IMR-90 (cell line): Measurements from ENCODE around the gene ARHGEF33. TPM values are rescaled to one million over a fixed set of nuclear protein-coding genes. Genes with fewer than 3 reads are reported as not detected.

Experiments used
- ATAC-seq: fragments of 200-7000 bp; cut with Tn5 transposase; 2 replicates; pipeline ENCODE4 v1.9.1; 2020; ENCODE audit warnings: low read depth, mild to moderate bottlenecking, moderate library complexity
- BruUV-seq: library from RNA; stranded (reverse); fragments of 400-500 nt; replicated peaks from 2 replicates; lab custom pipeline; 2021; lab: Mats Ljungman, UMichigan
- CTCF ChIA-PET: fragments of 300-600 bp; formaldehyde crosslinking; extraction: SDS; loops from one replicate; lab custom pipeline; 2021; ENCODE audit warnings: antibody characterized with exemption; lab: Yijun Ruan, JAX
- POLR2A ChIA-PET: fragments of 300-600 bp; sonication (Branson Sonifier 250); formaldehyde crosslinking; loops from one replicate; lab custom pipeline; 2022; ENCODE audit warnings: antibody characterized with exemption; ENCODE audit not compliant: unreplicated experiment; lab: Charles Lee
- DNase-seq: peaks from one replicate; pipeline ENCODE4 v3.0.0; 2013
- H2AFZ ChIP-seq: replicated peaks from 2 replicates; pipeline ENCODE3; 2013; ENCODE audit warnings: low read length, mild to moderate bottlenecking; ENCODE audit not compliant: poor library complexity
- H2AK5ac ChIP-seq: 2 replicates; pipeline ENCODE4 v1.6.1; 2013; ENCODE audit warnings: low read depth, low read length, inconsistent platforms
- H2AK9ac ChIP-seq: replicated peaks from 2 replicates; pipeline ENCODE3; 2013; ENCODE audit warnings: mild to moderate bottlenecking, low read depth, low read length, moderate library complexity; ENCODE audit not compliant: poor library complexity
- H2BK120ac ChIP-seq: 2 replicates; pipeline ENCODE4 v1.6.1; 2013; ENCODE audit warnings: low read depth, low read length, inconsistent platforms
- H2BK15ac ChIP-seq: 3 replicates; pipeline ENCODE4 v1.6.1; 2013; ENCODE audit warnings: low read depth, low read length, inconsistent platforms
- H2BK20ac ChIP-seq: 2 replicates; pipeline ENCODE4 v1.6.1; 2013; ENCODE audit warnings: low read depth, mild to moderate bottlenecking, inconsistent platforms, low read length, moderate library complexity
- H2BK5ac ChIP-seq: 2 replicates; pipeline ENCODE4 v1.6.1; 2013; ENCODE audit warnings: mild to moderate bottlenecking, low read depth, low read length, inconsistent platforms; ENCODE audit not compliant: poor library complexity, severe bottlenecking
- H3K14ac ChIP-seq: replicated peaks from 2 replicates; pipeline ENCODE4 v1.6.1; 2013; ENCODE audit warnings: low read depth, low read length, inconsistent platforms
- H3K18ac ChIP-seq: 2 replicates; pipeline ENCODE4 v1.6.1; 2013; ENCODE audit warnings: low read depth, low read length, control low read depth
- H3K23ac ChIP-seq: 2 replicates; pipeline ENCODE4 v1.6.1; 2013; ENCODE audit warnings: low read depth, low read length, inconsistent platforms
- H3K27ac ChIP-seq: 2 replicates; pipeline ENCODE4 v1.5.1; 2013; ENCODE audit warnings: mild to moderate bottlenecking, control low read depth, low read length; ENCODE audit not compliant: insufficient read depth
- H3K27me3 ChIP-seq: 2 replicates; pipeline ENCODE4 v1.6.1; 2013; ENCODE audit warnings: low read length; ENCODE audit not compliant: control insufficient read depth, insufficient read depth
- H3K36me3 ChIP-seq: 2 replicates; pipeline ENCODE4 v1.6.1; 2013; ENCODE audit warnings: low read length, mixed read lengths; ENCODE audit not compliant: control insufficient read depth, insufficient read depth
- H3K4ac ChIP-seq: 2 replicates; pipeline ENCODE4 v1.6.1; 2013; ENCODE audit warnings: low read depth, low read length, inconsistent platforms
- H3K4me1 ChIP-seq: 2 replicates; pipeline ENCODE4 v1.6.1; 2013; ENCODE audit warnings: low read length, mixed read lengths; ENCODE audit not compliant: control insufficient read depth, insufficient read depth
- H3K4me2 ChIP-seq: 2 replicates; pipeline ENCODE4 v1.6.1; 2013; ENCODE audit warnings: low read depth, mild to moderate bottlenecking, control low read depth, low read length, moderate library complexity
- H3K4me3 ChIP-seq: 2 replicates; pipeline ENCODE4 v1.5.1; 2013; ENCODE audit warnings: low read depth, mild to moderate bottlenecking, control low read depth, low read length, moderate library complexity; ENCODE audit not compliant: insufficient read depth
- H3K56ac ChIP-seq: 2 replicates; pipeline ENCODE4 v1.6.1; 2013; ENCODE audit warnings: low read length, inconsistent platforms; ENCODE audit not compliant: insufficient read depth; ENCODE audit errors: extremely low read depth
- H3K79me1 ChIP-seq, 2 experiments: 2 replicates each; pipeline ENCODE4 v1.6.1; 2013; ENCODE audit warnings: low read length in 2 of 2, inconsistent platforms in 1 of 2, low read depth in 1 of 2
- H3K9ac ChIP-seq: 2 replicates; pipeline ENCODE4 v1.6.1; 2013; ENCODE audit warnings: low read depth, low read length, control low read depth
- H3K9me1 ChIP-seq: 2 replicates; pipeline ENCODE4 v1.6.1; 2013; ENCODE audit warnings: low read length, inconsistent platforms; ENCODE audit not compliant: insufficient read depth
- H3K9me3 ChIP-seq: 2 replicates; pipeline ENCODE4 v1.6.1; 2013; ENCODE audit warnings: low read length; ENCODE audit not compliant: control insufficient read depth, insufficient read depth
- H4K20me1 ChIP-seq: 2 replicates; pipeline ENCODE4 v1.6.1; 2013; ENCODE audit warnings: low read length, inconsistent platforms; ENCODE audit not compliant: insufficient read depth
- H4K5ac ChIP-seq: 2 replicates; pipeline ENCODE4 v1.6.1; 2013; ENCODE audit warnings: mild to moderate bottlenecking, low read depth, low read length, control low read depth
- H4K8ac ChIP-seq, 2 experiments: 2 replicates each; pipeline ENCODE4 v1.6.1; 2013; ENCODE audit warnings: low read depth in 2 of 2, low read length in 2 of 2, control low read depth in 1 of 2, inconsistent platforms in 1 of 2
- H4K91ac ChIP-seq: 2 replicates; pipeline ENCODE4 v1.6.1; 2013; ENCODE audit warnings: low read depth, low read length, inconsistent platforms; ENCODE audit not compliant: insufficient read depth
- BHLHE40 ChIP-seq: fragments of 150-350 bp; IDR thresholded peaks from 2 replicates; pipeline ENCODE4 v1.6.1; 2016; ENCODE audit warnings: mild to moderate bottlenecking, low read depth, low read length
- MAZ ChIP-seq: IDR thresholded peaks from 2 replicates; pipeline ENCODE4 v1.6.1; 2012; ENCODE audit warnings: low read depth, mild to moderate bottlenecking, low read length, improper control_type of control experiment, moderate library complexity, borderline replicate concordance
- WGBS, 2 experiments: methylation state at CpG; one replicate each; pipeline versions ENCODE4 v1.1.5 to v1.1.7; 2013; ENCODE audit warnings: missing lambda C conversion rate in 2 of 2; ENCODE audit not compliant: insufficient read length in 1 of 2; ENCODE audit errors: extremely low coverage in 2 of 2; 5-methylcytosine and 5-hydroxymethylcytosine counted together
- dilution Hi-C: fragments of 300-500 bp; cut with HindIII; formaldehyde crosslinking; loops from one replicate; pipeline ENCODE4 v1.14.3; 2018; ENCODE audit warnings: low sequenced_read_pairs; ENCODE audit not compliant: unreplicated experiment
- in situ Hi-C: fragments of 300-500 bp; cut with MboI; formaldehyde crosslinking; loops from 3 replicates; pipeline ENCODE4 v1.14.3; 2019; ENCODE audit warnings: low sequenced_read_pairs, inconsistent platforms, mixed read lengths
- intact Hi-C: fragments of 100-400 bp; cut with micrococcal nuclease; formaldehyde crosslinking; loops from 2 replicates; pipeline ENCODE4 v1.10.0; 2022
- polyA plus RNA-seq, 3 experiments: library from polyadenylated mRNA; depleted of rRNA; stranded (reverse); fragments of >200 nt; gene quantifications; 2 replicates each; pipeline ENCODE4 v1.2.3, GENCODE V29; 2012; ENCODE audit warnings: low replicate concordance in 1 of 3
- total RNA-seq: library from RNA; depleted of rRNA; stranded (reverse); fragments of >200 nt; gene quantifications from 2 replicates; pipeline ENCODE4 v1.2.3, GENCODE V29; 2012
- TF ChIP-seq, protein P1 (sequence below): fragments of 150-350 bp; IDR thresholded peaks from 2 replicates; pipeline ENCODE4 v1.6.1; 2016; ENCODE audit warnings: low read depth, mild to moderate bottlenecking, low read length, moderate library complexity, borderline replicate concordance

Gene ARHGEF33
- total and polyA plus RNA-seq, 2 of the 4 experiments (the other 2 are of a cell fraction) = 0.18 to 0.21 TPM

DNA sequence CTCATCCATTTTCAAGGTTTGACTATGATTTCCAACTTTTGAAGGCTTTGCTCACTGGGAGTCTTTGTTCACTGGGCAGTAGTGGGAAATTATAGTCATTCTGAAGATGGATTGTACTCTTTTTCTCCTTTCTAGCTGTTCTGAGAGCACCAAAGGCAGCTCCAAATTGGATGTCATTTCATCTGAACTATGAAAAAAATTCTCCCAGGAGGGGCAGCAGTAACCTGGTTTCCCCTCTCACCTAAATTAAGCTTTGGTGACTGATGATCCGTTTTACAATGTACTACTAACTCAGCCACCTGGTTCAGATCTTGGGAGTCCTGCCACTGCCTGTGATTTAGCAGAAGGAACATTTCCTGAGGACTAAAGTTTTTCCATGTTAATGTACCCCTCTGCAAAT lies 17.6 kb downstream of the ARHGEF33 start:
- ChIA-PET POLR2A (no interaction called here), CTCF (no interaction called here)
- Histone ChIP-seq H2BK15ac (no peak overlapping the region), H3K27me3 (no peaks in the 10 kb centered on the region), H2BK20ac (no peak overlapping the region), H3K4me3 (no peak overlapping the region), H3K23ac (no peak overlapping the region), H2AK5ac (no peak overlapping the region), H2BK5ac (no peak overlapping the region), H3K18ac (no peak overlapping the region), H3K4me2 (no peak overlapping the region), H3K9me3 (no peaks in the 10 kb centered on the region), H3K79me1 (no peaks in the 10 kb centered on the region), H3K4ac (no peak overlapping the region), H2AFZ (no peak overlapping the region), H4K5ac (no peak overlapping the region), H3K27ac (no peak overlapping the region), H2AK9ac (no peak overlapping the region), H3K9me1 (no peaks in the 10 kb centered on the region), H4K20me1 (no peaks in the 10 kb centered on the region), H3K56ac (no peak overlapping the region), H3K9ac (no peak overlapping the region), H4K8ac (no peak overlapping the region), H3K36me3 (no peaks in the 10 kb centered on the region), H3K4me1 (no peaks in the 10 kb centered on the region), H3K14ac (no peak overlapping the region), H2BK120ac (no peak overlapping the region), H4K91ac (no peak overlapping the region)
- intact Hi-C loops (no loop called here), dilution Hi-C loops (no loop called here), in situ Hi-C loops (no loop called here)
- DNase-seq (no peak), ATAC-seq (no peak)
- TF ChIP-seq BHLHE40 (no peak), MAZ (no peak)
- TF ChIP-seq, protein P1, sequence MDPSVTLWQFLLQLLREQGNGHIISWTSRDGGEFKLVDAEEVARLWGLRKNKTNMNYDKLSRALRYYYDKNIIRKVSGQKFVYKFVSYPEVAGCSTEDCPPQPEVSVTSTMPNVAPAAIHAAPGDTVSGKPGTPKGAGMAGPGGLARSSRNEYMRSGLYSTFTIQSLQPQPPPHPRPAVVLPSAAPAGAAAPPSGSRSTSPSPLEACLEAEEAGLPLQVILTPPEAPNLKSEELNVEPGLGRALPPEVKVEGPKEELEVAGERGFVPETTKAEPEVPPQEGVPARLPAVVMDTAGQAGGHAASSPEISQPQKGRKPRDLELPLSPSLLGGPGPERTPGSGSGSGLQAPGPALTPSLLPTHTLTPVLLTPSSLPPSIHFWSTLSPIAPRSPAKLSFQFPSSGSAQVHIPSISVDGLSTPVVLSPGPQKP = no peak
- no CpG with 5 or more reads among the region's 1 CpG for WGBS, 2 experiments
- BruUV-seq = no TSS peak
